ENCODE results near the gene DUSP1.

The DUSP1 gene

GRCh38 chr5:172762214-172763119 is 8.5 kb downstream of the DUSP1 start:
- DNase-seq = no peak

GRCh38 chr5:172760959-172761358 is 10.0 kb downstream of the DUSP1 start:
- DNase-seq = no peak

- no peak for DNase-seq
Measured at GRCh38 chr5:172760136-172760535, 10.9 kb downstream of the DUSP1 start.

GRCh38 chr5:172758834-172759149 is 12.2 kb downstream of the DUSP1 start:
- no peak for DNase-seq

GRCh38 chr5:172758077-172758833 is 12.7 kb downstream of the DUSP1 start:
- DNase-seq = no peak

- no peak for DNase-seq
Measured at GRCh38 chr5:172757394-172758010, 13.5 kb downstream of the DUSP1 start.

- DNase-seq = no peak
Measured at GRCh38 chr5:172756764-172757393, 14.1 kb downstream of the DUSP1 start.

- no peak for DNase-seq
Measured at GRCh38 chr5:172754596-172755356, 16.2 kb downstream of the DUSP1 start.

GRCh38 chr5:172753101-172753500 is 17.9 kb downstream of the DUSP1 start:
- no peak for DNase-seq

GRCh38 chr5:172751761-172752510 is 19.1 kb downstream of the DUSP1 start:
- no peak for DNase-seq

GRCh38 chr5:172749881-172750633 is 20.9 kb downstream of the DUSP1 start:
- no peak for DNase-seq

GRCh38 chr5:172749076-172749475 is 21.9 kb downstream of the DUSP1 start:
- DNase-seq = no peak

- DNase-seq = no peak
Measured at GRCh38 chr5:172748341-172748843, 22.6 kb downstream of the DUSP1 start.

- DNase-seq = no peak
Measured at GRCh38 chr5:172747471-172747870, 23.5 kb downstream of the DUSP1 start.

GRCh38 chr5:172746725-172747124 is 24.3 kb downstream of the DUSP1 start:
- no peak for DNase-seq

GRCh38 chr5:172745838-172746237 is 25.2 kb downstream of the DUSP1 start:
- no peak for DNase-seq

- no peak for DNase-seq
Measured at GRCh38 chr5:172745406-172745805, 25.6 kb downstream of the DUSP1 start.

GRCh38 chr5:172744123-172745104 is 26.6 kb downstream of the DUSP1 start:
- no peak for DNase-seq

All from COR-L47 (cell line).